ENCODE data around the gene SQOR.

Gene SQOR

DNA sequence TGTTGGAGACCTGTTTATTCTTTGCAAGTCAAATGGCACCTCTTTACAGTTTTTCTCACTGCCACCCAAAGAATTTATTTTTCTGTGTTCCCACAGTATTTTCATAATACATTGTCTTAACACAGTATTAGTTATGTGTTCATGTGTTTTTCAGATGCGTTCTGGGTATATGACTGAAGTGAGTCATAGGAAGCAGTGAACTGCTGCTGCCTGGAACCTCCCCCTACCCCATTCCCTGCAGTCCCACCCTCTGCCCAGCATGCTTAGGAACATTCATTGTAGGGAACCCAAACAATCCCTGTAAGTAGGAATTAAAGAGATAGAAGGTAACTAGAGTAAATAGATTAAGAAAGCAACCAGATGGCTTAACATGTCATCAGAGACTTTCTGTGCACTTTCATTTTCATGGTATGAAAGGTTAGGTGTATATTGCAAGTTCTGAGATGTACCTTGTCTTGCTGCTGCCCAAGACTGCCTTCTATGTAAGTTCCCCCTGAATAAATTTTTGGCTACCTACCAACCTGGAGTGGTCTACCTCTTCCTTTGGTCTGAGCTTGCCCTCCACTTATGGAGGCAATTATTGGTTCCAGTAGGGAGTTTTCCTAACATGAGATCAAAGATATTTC lies 21.9 kb upstream of the SQOR start:
- H3K9me3 ChIP-seq: no peaks in the 10 kb centered on the region
- TF ChIP-seq CTCF (IDR thresholded peaks at IDR 0.05): no peak
- peaks cover 16% of the 10 kb centered on the region for H3K36me3 ChIP-seq
- no peak overlapping the region for H3K27ac ChIP-seq
- H3K27me3 ChIP-seq: no peaks in the 10 kb centered on the region
- H3K4me1 ChIP-seq (ENCODE audit: control insufficient read depth in 1 of 2, insufficient read depth in 1 of 2, low read depth in 1 of 2, low read length in 1 of 2): no peaks in the 10 kb centered on the region
- H3K4me3 ChIP-seq (ENCODE audit: low read depth in 1 of 2, low read length in 1 of 2): no peak overlapping the region

GRCh38 chr15:45616901-45617323 lies 17.9 kb upstream of the SQOR start:
- no peak for TF ChIP-seq CTCF (IDR thresholded peaks at IDR 0.05)
- H3K4me3 ChIP-seq (ENCODE audit: low read depth in 1 of 2, low read length in 1 of 2): no peak overlapping the region
- H3K4me1 ChIP-seq (ENCODE audit: control insufficient read depth in 1 of 2, insufficient read depth in 1 of 2, low read depth in 1 of 2, low read length in 1 of 2): no peaks in the 10 kb centered on the region
- H3K27me3 ChIP-seq: no peaks in the 10 kb centered on the region
- no peaks in the 10 kb centered on the region for H3K9me3 ChIP-seq
- no peak overlapping the region for H3K27ac ChIP-seq
- H3K36me3 ChIP-seq: no peaks in the 10 kb centered on the region

DNA sequence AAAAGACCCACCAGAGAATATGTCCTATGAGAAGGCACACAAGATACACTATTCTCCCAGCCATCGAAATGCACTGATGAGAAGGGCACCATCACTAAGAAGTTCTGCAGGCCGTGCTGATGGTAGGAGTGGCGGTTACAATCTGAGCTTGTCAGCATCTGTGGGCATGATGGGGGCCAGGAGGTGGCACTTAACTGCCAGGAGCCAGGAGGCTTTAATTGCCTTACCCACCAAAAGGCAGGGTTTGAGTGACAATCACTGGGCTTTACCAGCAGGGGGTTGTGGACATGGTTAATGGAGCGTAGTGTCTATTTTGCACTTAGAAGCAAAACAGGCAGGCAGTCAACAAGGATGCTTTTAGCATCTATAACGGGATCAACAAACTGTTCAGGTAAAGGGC lies 16.0 kb upstream of the SQOR start:
- Histone ChIP-seq H3K4me1 (ENCODE audit: control insufficient read depth in 1 of 2, insufficient read depth in 1 of 2, low read depth in 1 of 2, low read length in 1 of 2) (no peaks in the 10 kb centered on the region), H3K27ac (no peak overlapping the region), H3K36me3 (no peaks in the 10 kb centered on the region), H3K4me3 (ENCODE audit: low read depth in 1 of 2, low read length in 1 of 2) (no peak overlapping the region), H3K9me3 (no peaks in the 10 kb centered on the region), H3K27me3 (no peaks in the 10 kb centered on the region)
- TF ChIP-seq CTCF (IDR thresholded peaks at IDR 0.05): no peak

GRCh38 chr15:45628136-45628535 lies 6.7 kb upstream of the SQOR start:
- no peak for TF ChIP-seq CTCF (IDR thresholded peaks at IDR 0.05)
- Histone ChIP-seq H3K4me1 (ENCODE audit: control insufficient read depth in 1 of 2, insufficient read depth in 1 of 2, low read depth in 1 of 2, low read length in 1 of 2) (peaks cover 0 to 12% of the 10 kb centered on the region in 2 experiments), H3K27me3 (no peaks in the 10 kb centered on the region), H3K4me3 (ENCODE audit: low read depth in 1 of 2, low read length in 1 of 2) (no peak overlapping the region), H3K36me3 (no peaks in the 10 kb centered on the region), H3K9me3 (no peaks in the 10 kb centered on the region), H3K27ac (no peak overlapping the region)

- Histone ChIP-seq H3K36me3 (no peaks in the 10 kb centered on the region), H3K4me3 (ENCODE audit: low read depth in 1 of 2, low read length in 1 of 2) (no peak overlapping the region), H3K27me3 (no peaks in the 10 kb centered on the region), H3K9me3 (no peaks in the 10 kb centered on the region), H3K4me1 (ENCODE audit: control insufficient read depth in 1 of 2, insufficient read depth in 1 of 2, low read depth in 1 of 2, low read length in 1 of 2) (peaks cover 15 to 31% of the 10 kb centered on the region in 2 experiments), H3K27ac (peak overlapping the region; percentile 64)
- no peak for TF ChIP-seq CTCF (IDR thresholded peaks at IDR 0.05)
These were observed 3.7 kb upstream of the SQOR start for GRCh38 chr15:45630917-45631691.

Data from neutrophil (primary cell).